NCI-H2107 treated with DMSO at 0.1 percent for 48 hours (cell line): ENCODE measurements around the gene FAM170B.

Source experiments
- DNase-seq: peaks from one replicate; lab custom pipeline; 2025; ENCODE audit not compliant: unreplicated experiment; lab: John Stamatoyannopoulos, UW

The FAM170B gene

DNA sequence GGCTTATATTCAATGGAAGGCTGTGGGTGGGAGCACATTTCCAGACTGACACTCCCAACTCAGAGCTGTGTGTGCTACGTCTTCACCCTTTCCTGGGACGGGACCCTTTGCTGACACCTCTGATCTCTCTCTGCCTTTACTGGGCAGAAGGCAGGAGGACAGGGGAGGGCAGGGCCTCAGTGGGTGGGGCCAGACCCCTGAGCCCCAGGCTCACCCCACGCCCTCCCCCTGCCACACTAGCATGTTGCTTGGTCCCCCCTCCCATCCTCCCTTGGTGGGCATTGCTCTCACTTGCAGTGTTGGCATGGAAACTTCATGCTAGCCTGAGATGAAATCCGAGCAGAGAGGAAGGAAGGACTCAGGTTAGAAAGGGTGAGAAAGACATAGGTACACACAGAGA is 36.0 kb upstream of the FAM170B start:
- no peak for DNase-seq

DNA sequence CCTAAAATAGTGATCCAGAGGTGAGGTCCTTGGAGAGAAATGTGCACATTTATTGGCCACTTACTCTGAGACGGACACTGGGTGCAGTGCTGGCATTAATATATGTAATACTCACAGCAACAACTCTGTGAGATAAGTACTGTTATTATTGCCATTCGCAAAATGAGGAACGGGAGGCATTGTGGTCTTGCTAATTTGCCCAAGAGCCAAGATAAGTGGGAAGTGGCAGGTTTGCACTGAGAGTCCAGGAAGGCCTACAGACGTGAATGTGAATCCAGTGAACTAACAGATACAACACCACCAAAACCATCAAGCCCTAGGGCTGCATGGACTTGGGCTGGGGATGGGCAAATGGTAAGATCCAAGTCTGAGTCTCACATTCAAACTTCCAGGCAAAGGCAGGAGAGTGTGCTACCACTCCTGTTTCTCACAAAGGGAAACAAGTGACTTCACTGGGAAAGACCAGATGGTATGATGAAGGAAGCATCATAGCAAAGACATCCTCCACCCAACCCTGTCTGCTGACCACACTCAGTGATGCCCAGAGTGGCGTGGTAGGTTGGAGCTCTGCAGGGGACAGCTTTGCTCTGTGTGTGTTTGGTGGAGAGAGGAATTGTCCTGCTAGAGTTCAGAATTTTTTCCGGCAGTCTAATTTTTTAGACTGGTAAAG is 35.1 kb upstream of the FAM170B start:
- DNase-seq: no peak

- no peak for DNase-seq
Measured at GRCh38 chr10:49168171-49168540, 34.3 kb upstream of the FAM170B start.

- no peak for DNase-seq
Measured at GRCh38 chr10:49167425-49168170, 33.8 kb upstream of the FAM170B start.

GRCh38 chr10:49166484-49167400 is 32.9 kb upstream of the FAM170B start:
- no peak for DNase-seq

- DNase-seq: no peak
Measured at GRCh38 chr10:49165821-49166483, 32.1 kb upstream of the FAM170B start.

DNA sequence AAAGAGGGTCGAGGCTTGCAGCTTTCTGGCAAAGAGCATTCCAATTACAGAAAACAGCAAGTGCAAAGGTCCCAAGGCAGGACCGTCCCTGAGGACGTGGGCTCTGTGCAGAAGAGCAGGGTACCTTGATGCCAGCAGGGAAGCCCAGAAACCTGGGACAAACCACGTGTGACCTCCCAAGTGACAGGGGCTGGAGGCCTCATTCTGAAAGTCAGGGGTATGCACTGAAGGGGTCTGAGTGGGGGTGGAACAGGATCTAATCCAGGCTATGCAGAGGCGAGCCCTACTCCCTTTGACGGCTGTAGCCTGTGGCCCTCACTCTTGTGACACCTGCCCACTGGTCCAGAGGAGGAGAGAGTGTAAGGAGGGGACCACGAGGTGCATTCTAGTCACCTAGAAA is 31.4 kb upstream of the FAM170B start:
- DNase-seq: no peak

DNA sequence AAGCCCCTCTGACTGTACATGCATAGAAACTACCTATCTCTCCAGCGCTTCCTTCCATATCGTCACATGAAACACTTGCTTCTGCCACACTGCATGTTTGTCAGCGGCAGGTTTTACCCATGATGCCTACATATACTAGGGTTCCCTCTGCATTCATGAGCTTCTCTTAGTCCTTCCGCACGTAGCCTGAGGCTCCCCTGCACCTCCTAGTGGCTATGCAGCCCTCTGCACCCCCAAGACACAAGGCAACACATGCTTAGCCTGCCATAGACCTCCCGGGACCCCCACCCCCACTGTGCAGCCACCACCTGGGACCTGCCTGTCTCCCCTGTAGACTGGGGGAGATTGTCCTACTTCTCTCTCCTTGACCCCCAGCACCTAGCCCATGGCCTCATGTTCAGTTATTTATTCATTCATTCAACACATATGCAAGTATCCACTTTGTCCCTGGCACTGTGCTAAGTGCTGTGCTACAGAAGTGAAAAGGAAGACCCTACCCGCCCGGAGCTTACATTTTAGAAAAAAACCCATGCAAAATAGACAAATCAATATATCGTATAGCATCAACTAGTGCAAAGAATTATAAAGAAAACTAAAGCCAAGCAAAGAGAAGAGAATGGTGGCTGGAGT is 30.9 kb upstream of the FAM170B start:
- DNase-seq: no peak

GRCh38 chr10:49163741-49164140 is 29.9 kb upstream of the FAM170B start:
- DNase-seq: no peak

GRCh38 chr10:49162761-49163310 is 29.0 kb upstream of the FAM170B start:
- DNase-seq: no peak

DNA sequence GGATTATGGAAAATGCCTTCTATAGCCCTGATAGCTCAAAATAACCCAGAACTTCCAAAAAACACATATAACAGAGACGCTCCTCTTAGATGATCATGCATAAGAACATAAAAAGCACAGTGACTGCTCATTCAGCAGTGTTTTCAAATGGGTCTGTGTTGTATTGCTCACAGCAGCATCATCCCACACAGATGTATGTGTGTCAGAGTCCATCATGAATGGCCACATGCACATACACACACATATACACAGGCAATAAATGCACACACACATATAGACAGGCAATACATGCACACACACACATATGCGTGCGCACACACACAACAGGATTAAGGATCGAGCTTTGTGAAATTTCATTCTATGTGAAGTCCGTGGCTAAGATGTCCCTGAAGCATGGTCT is 28.2 kb upstream of the FAM170B start:
- no peak for DNase-seq

DNA sequence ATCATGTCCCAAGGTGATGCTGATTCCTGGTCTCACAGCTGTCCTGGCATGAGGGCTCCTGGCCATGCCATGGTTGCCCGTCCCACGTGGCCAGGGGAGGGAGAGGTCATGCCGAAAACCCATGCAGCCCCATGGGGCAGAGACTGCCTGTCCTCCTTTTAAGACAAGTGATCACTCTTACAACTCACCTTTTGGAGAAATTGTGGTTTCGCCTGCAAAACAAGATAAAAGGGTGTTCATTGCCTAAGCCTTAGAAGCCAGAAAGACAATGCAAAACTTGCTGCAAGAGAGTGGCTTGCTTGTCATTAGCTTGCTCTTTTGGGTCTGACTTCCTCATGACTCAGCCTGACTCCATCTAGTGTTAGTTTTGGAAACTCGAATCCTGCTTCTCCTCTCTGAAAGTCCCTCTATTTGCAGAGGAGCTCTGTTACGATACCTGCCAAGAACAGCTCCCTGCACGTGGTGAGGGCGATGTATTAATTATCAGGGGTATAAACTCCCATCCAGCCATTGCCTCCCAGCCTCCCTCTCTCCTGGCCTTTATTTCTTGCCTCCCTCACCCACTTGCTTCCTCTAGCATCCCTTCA is 27.7 kb upstream of the FAM170B start:
- DNase-seq: no peak

- no peak for DNase-seq
Measured at GRCh38 chr10:49160814-49161213, 27.0 kb upstream of the FAM170B start.

DNA sequence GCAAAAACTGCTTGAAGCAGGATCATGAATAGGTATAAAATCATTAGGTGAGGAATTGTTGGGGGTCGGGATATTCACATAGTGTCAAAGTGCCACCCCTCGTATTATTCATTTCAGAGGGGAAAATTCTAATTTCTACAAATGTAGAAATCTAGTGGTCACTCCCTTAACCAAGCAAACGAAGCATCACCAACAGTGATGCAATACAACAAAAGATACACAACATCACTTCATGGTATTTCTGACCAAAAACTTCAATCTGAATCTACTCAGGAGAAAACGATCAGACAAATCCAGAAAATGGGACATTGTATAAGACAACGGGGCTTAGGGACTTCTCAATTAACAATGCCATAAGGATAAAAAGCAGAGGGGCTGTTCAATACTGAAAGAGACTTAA is 26.3 kb upstream of the FAM170B start:
- no peak for DNase-seq

DNA sequence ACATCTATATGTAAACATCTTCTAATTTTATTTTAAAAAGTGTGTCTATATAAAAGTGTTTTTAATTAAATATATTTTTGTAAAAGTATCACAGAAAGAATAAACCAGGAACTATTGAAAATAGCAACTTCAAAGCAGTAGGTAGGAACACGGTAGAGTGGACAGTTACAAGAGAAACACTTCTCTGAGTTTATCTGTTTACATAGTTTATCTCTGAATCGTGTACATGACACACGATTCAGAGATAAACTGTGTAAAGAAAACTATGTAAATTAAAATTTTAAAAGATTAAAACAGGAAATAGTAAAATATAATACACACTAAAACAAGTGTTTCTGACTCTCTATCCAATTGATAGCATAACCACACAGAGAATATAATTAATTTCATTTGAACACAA is 25.1 kb upstream of the FAM170B start:
- no peak for DNase-seq

GRCh38 chr10:49158404-49158803 is 24.6 kb upstream of the FAM170B start:
- DNase-seq: no peak

DNA sequence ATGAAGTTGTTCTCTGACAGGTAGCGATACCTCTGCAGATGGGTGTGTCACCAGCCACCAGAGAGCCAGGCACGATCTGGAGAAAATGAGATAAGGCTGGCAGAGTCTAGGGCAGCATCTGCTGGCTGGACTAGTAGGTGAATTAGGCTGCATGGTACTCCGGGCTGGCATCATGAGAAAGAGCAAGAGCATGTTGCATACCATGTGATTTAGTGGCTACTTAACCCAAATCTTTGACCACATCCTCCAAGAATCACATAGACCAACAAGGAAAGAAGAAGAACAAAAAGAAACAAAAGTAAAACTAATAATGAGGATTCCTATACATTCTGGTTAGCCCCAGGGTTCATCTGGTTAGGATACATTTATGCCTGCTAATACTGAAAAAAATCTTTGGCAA is 23.4 kb upstream of the FAM170B start:
- no peak for DNase-seq

DNA sequence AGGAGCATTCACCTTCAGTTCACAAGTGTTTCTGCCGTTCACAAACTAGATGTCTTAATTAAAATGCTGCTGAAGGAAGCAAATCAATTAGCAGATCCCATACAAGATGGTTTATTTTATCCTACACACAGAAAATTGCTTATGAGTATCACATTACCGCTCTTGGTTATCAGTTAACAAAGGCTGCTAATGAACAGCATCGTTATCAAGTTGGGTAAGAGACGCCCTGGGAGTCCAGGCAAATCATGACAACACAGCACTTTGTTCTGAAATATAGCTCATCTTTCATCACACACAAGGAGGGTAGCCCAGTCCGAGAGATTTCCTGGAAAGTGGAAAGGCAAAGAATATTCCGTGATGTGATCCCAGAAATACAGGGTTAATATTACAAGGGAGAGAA is 20.8 kb upstream of the FAM170B start:
- DNase-seq: no peak

GRCh38 chr10:49153971-49154370 is 20.1 kb upstream of the FAM170B start:
- no peak for DNase-seq

DNA sequence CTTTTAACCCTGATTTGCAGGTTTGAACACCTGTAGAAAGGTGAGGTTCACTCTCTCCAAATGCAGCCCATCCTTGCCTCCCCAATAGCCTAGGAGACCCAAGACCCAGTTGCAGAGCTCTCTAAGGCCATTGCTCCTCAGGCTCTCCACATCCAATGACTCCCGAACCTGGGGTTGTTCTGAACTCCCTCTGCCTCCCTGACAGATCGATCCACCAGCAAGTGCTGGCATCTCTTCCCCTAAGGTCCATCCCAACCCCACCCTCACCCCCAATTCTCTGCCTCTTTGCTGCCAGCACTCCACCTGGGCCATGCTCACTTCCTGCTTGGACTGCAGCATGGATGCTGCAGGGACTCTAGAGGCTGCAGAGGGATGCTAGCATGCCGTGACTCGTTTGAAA is 19.3 kb upstream of the FAM170B start:
- DNase-seq: no peak
